ENCODE data around the gene HERC4. TPM values are rescaled to one million over a fixed set of nuclear protein-coding genes. Genes with fewer than 3 reads are reported as not detected.

The HERC4 gene
- total and polyA plus RNA-seq, 9 of the 15 experiments (the other 6 are each of a cell fraction or from before 2014, with no cell fraction given), result 12.5 to 33.5 (median 22.8) TPM

DNA sequence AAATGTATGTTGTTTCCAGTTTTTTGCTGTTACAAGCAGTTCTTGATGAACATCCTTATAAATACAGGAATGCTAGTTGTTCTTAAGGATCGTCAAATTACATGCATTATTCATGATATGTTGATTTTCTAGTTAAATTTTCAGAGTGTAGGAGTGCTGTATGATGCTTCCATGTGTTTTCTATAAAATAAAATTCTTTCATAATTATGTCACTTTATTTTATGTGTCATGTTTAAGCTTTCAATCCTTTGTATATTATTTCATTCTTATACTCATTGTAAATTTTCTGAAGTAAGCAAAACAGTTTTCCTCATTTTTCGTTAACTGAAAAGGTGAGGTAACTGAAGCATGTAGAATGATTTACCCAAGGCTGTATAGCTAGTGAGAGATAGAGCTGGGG is 17.4 kb upstream of the HERC4 start:
- H3K4me1 ChIP-seq (replicated peaks in 1 of 2; ENCODE audit: control insufficient read depth in 2 of 2, insufficient read depth in 2 of 2, low read length in 2 of 2), result no peaks in the 10 kb centered on the region

More for the DNA sequence above, 17.4 kb upstream of the HERC4 start:
- Histone ChIP-seq H3K27me3 (ENCODE audit: control insufficient read depth in 2 of 2, insufficient read depth in 2 of 2, low read length in 2 of 2) (peaks cover 3% of the 10 kb centered on the region in 2 experiments; a peak in 3 of 5 replicates), H3K9me3 (replicated peaks; ENCODE audit: control insufficient read depth, insufficient read depth, low read depth, low read length) (no peaks in the 10 kb centered on the region), H3K27ac (ENCODE audit: extremely low read depth, low read depth, low read length) (no peak overlapping the region), H3K36me3 (ENCODE audit: control insufficient read depth, insufficient read depth, low read length) (no peaks in the 10 kb centered on the region), H4K20me1 (replicated peaks; ENCODE audit: control insufficient read depth, insufficient read depth, low read length) (no peaks in the 10 kb centered on the region), H3K4me2 (ENCODE audit: insufficient read depth, low read length) (no peak overlapping the region), H3K4me3 (no peak overlapping the region), H3K9ac (ENCODE audit: insufficient read depth in 1 of 2, low read depth in 2 of 2, low read length in 2 of 2) (no peak overlapping the region), H3K9me1 (ENCODE audit: control insufficient read depth, insufficient read depth, low read length) (no peaks in the 10 kb centered on the region), H2AFZ (ENCODE audit: low read depth, low read length) (peak overlapping the region; percentile 2; the same call in 1 of the 2 replicates), H3K79me2 (ENCODE audit: control insufficient read depth, insufficient read depth, low read length) (no peaks in the 10 kb centered on the region)
- intact Hi-C loops (cut with micrococcal nuclease), result no loop called here
- POLR2A ChIA-PET, result interaction anchor here (0.5 kb wide), 1 partner anchor 199 kb away, joined by 4 read pairs; no protein-coding TSS in a partner anchor
- CTCF ChIA-PET (ENCODE audit: low intra/inter-chr PET ratio), result no interaction called here
- DNase-seq (ENCODE audit: extremely low read depth in 1 of 4, low spot score in 3 of 4) (no peak), FAIRE-seq (no peak), ATAC-seq (no peak)
- 26% methylated on average over 2 of the region's 2 CpGs for WGBS (ENCODE audit: insufficient coverage, low coverage, missing lambda C conversion rate)
- TF ChIP-seq ZNF24 (IDR thresholded peaks at IDR 0.05), result no peak
- TF ChIP-seq, protein P1, sequence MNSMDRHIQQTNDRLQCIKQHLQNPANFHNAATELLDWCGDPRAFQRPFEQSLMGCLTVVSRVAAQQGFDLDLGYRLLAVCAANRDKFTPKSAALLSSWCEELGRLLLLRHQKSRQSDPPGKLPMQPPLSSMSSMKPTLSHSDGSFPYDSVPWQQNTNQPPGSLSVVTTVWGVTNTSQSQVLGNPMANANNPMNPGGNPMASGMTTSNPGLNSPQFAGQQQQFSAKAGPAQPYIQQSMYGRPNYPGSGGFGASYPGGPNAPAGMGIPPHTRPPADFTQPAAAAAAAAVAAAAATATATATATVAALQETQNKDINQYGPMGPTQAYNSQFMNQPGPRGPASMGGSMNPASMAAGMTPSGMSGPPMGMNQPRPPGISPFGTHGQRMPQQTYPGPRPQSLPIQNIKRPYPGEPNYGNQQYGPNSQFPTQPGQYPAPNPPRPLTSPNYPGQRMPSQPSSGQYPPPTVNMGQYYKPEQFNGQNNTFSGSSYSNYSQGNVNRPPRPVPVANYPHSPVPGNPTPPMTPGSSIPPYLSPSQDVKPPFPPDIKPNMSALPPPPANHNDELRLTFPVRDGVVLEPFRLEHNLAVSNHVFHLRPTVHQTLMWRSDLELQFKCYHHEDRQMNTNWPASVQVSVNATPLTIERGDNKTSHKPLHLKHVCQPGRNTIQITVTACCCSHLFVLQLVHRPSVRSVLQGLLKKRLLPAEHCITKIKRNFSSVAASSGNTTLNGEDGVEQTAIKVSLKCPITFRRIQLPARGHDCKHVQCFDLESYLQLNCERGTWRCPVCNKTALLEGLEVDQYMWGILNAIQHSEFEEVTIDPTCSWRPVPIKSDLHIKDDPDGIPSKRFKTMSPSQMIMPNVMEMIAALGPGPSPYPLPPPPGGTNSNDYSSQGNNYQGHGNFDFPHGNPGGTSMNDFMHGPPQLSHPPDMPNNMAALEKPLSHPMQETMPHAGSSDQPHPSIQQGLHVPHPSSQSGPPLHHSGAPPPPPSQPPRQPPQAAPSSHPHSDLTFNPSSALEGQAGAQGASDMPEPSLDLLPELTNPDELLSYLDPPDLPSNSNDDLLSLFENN (IDR thresholded peaks at IDR 0.05; ENCODE audit: low read depth in 2 of 2, low read length in 2 of 2), result no peak
- 0 out of 2 replicates have a peak, but pooled peaks have one; percentile 29 for TF ChIP-seq ZNF316 (IDR thresholded peaks at IDR 0.05)
- in situ Hi-C loops (cut with MboI), result no loop called here
- no TSS peak for BruUV-seq (replicated peaks)
